ENCODE measurements around the gene TAF8.
"Not testable (repeated sequence)": the region's sequence is repeated elsewhere in the genome, so short reads cannot be mapped to it uniquely, and the experiment has no call there.

TAF8 gene, protein sequence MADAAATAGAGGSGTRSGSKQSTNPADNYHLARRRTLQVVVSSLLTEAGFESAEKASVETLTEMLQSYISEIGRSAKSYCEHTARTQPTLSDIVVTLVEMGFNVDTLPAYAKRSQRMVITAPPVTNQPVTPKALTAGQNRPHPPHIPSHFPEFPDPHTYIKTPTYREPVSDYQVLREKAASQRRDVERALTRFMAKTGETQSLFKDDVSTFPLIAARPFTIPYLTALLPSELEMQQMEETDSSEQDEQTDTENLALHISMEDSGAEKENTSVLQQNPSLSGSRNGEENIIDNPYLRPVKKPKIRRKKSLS

GRCh38 chr6:42050297-42051267, at the start of gene TAF8:
Gene TAF8, plus strand, starts transcription at chr6:42050524. Its CDS starts 18 bp downstream, at chr6:42050542.
- peak; percentile 88 for DNase-seq

- no peak for DNase-seq
Measured at GRCh38 chr6:42001506-42001905, 48.8 kb upstream of the TAF8 start.

- not testable (repeated sequence) for DNase-seq
Measured at GRCh38 chr6:42003658-42004057, 46.7 kb upstream of the TAF8 start.

GRCh38 chr6:42007286-42008137, 42.8 kb upstream of the TAF8 start:
- DNase-seq, result peak; percentile 30

DNA sequence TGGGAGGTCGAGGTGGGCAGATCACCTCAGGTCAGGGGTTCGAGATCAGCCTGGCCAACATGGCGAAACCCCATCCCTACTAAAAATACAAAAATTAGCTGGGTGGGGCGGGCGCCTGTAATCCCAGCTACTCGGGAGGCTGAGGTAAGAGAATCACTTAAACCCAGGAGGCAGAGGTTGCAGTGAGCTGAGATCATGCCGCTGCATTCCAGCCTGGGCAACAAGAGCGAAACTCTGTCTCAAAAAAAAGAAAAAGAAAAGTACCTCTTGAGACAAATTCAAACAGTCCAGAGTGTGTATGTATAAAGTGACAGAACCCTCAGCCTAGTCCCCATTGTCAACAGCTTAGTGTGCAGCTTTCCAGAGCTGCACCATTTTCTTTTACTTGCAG, 42.2 kb upstream of the TAF8 start:
- DNase-seq, result not testable (repeated sequence)

DNA sequence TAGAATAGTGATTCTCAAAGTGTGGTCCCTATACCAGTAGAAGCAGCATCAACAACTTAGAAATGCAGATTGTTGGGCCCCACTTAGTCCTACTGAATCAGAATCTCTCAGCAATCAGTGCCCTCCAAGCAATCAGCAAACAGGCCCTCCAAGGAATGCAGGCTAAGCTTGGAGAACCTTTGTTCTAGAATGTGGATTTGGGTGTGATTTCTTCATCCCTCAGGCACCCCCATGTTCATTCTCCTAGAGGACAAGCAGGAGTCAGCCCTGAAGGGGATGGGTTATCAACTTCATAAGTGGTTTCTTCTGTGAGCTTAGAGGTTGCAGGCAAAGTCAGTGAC, 40.5 kb upstream of the TAF8 start:
- no peak for DNase-seq

DNA sequence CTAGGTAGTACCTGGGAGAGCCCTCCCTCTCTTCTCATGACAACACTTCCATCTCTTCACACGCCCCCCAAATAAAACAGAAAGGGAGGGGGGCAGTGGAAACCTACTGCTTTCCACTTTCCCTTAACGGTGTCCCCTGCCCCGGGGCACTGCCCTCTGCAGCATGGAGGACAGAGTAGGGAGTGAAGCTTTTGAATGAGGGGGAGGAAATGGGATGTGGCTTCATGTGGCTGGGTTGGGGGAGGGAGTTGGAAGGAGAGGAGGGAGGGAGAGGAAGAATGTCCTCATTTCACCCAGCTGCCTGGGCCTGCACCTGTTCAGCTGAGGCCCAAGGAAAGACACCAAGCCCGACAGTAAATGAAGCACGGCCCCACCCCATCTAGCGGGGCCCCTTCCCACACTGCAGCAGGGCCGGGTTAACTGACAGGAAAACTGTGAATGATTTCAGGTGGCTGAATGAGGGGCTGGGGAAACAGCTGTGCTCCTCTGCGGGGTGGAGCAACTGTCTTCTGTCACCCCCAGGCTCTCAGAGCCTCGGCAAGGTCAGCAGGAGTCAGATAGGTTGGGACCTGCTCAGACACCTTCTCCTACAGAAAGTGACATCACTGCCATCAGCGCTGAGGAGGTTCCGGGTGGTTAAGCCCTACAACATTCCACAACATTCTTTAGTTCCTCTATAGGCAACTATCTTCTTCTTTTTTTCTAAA, 40.0 kb upstream of the TAF8 start:
- DNase-seq, result peak; percentile 64

DNA sequence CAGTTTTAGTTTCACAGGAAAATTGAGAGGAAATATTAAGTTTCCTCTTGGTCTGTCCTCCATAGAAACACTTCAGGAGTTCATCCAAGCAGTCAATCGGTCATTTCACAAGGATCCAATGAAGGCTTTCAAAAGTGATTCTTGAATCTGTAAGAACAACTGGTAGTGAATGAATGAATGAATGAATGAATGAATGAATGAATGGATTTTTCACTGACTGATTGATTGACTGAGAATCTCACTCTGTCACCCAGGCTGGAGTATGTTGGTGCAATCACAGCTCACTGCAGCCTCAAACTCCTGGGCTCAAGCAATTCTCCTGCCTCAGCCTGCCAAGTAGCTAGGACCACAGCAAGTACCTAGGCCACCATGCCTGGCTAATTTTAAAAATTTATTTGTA, 39.4 kb upstream of the TAF8 start:
- no peak for DNase-seq

GRCh38 chr6:42012501-42013133, 37.7 kb upstream of the TAF8 start:
- DNase-seq, result no peak

DNA sequence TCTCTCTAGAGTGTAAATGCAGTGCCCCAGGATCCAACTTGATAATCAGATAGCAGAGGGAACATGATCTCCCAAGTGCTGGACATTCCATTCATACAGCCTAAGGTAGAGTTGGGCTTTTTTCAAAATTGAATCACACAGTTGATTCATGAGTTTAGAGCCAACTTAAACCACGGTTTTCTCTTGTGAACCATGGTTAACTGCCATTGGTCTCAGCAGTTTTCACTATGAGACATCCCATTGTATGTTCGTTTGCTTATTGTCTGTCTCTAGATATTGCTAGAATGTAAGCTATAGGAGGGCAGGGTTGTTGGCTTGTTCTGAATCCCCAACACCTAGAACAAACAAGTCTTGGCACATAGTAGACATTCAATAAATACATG, 37.2 kb upstream of the TAF8 start:
- DNase-seq, result no peak

DNA sequence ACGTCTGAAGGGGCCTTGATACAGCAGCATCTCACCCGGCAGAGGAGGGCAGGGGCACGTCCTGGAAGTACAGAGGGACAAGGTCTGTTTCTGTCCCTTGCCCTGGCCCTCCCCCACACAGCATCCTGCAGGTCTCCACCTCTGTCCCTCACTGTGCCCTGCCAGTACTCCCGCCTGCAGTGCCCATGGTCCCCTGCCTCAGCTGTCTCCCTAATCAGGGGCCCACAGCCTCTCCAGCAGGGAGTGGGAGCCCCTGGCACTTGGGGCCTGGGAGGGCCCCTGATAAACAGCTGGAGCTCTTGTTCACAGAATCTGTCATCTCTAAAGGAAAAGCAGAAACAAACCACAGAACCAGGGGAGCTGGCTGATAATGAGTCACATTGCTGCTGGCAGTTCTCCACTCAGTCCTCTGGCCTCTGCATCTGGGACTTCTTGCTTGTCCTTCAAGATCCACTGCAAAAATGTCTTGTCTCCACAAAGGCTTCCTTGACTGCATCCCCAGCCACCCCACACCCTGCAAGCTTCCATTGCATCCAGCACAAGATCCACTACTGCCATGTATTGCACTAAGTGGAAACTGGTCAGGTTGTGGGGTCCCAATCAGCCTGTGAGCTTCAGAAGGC, 33.2 kb upstream of the TAF8 start:
- no peak for DNase-seq

DNA sequence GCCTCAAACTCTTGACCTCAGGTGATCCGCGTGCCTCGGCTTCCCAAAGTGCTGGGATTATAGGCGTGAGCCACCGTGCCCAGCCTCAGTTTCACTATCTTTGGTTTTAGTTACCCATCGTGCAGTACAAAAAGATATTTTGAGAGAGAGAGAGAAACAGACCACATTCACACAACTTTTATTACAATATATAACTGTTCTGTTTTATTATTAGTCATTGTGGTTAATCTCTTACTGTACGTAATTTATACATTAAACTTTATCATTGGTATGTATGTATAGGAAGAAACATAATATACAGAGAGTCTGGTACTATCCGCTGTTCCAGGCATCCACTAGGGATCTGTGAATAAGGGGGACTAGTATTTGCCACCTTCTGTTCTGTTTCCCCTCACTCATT, 29.4 kb upstream of the TAF8 start:
- DNase-seq, result no peak

GRCh38 chr6:42021847-42022754, 28.2 kb upstream of the TAF8 start:
- no peak for DNase-seq

- no peak for DNase-seq
Measured at GRCh38 chr6:42022755-42023384, 27.5 kb upstream of the TAF8 start.

DNA sequence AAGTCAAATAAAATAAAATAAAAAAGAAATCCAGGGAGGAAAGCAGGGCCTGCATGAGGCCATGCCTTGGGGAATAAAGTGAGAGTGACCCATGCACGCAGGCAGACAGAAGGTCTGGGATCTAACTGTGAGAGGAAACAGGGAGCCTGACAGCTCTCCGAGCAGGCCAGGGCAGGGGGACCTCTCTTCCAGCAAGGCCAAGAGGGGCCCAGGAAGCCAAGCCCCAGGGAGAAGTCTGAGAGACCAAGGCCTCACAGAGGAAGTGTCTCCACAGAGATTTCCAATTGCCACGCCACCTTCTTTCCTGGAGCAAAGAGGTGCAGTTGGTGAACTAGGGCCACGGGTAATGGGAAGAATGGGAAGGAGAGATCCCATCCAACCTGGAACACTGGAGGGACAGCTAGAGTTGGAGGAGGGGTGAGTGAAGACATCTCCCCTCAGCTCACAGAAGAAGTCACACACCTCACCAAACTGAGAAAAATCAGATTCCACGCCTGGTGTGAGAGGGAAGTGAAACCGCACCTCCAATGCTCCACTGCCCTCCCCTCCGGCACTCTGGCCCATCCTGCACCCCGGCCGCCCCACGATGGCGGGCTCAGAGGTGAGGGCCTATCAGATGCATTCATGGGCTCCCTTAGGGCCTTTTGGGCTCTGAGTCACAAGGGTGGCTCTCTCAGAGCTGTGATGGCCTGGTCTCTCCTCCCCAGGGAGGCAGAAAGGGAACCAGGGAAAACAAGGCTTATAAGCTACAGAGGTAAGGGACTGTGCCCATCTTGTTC, 25.1 kb upstream of the TAF8 start:
- no peak for DNase-seq

DNA sequence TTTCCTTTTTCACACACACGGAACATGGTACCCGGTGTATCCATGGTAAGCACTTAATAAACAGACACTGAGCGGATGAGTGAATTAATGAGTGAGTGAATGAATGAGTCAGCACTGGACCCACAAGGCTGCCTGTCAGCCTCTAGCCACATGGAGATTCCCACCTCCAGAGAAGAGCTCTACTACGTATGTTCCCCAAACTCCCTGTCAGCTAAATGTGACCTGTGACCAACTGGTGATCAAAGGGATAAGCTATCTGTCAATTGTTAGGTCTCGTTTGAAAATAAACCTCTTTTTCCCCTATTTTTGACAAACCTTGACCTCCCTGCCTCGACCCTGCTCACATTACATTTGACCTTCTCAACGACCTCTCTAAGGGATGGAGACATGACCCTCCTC, 24.5 kb upstream of the TAF8 start:
- no peak for DNase-seq

GRCh38 chr6:42026540-42026939, 23.8 kb upstream of the TAF8 start:
- DNase-seq, result no peak

DNA sequence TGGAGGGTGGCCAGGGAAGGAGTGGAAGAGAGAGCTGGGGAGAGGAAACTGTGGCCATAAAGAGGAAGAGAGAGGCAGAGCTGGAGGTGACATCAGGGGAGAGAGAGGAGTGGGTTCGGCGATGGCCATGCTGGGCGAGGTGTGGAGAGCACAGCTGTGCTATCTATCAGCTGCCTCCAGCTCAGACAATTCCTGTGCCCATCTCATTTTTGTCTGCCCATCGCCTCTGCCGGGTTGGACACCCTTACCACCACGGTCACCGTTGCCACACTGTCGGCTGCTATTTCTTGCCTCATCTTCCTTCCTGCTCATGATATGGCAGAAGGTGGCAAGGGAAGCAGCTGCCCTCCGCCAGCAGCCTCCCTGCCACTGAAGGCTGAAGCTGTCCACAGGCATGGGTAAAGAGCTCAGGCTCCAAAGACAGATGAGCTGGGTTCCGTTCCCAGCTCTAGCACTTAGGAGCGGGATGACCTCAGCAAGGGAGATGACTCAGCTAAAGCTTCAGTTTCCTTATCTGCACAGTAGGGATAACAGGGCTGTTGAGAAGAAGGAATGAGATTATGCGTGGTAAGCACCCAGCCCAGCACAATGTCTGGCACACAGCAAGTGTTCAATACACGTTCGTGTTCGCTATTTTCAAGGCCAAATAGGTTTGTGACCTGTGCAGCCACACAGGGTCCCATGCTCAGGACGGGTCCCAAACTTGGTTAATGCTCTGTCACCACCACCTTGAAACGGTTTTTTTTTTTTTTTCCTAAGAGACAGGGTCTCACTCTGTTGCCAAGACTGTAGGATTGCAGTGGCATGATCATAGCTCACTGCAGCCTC, 21.9 kb upstream of the TAF8 start:
- DNase-seq, result no peak
